DMS 273 treated with DMSO at 0.1 percent for 48 hours (cell line): ENCODE results near the gene TEX12.
"Not testable (repeated sequence)": the region's sequence is repeated elsewhere in the genome, so short reads cannot be mapped to it uniquely, and the experiment has no call there.

ENCODE experiments used
- DNase-seq: peaks from one replicate; lab custom pipeline; 2025; lab: John Stamatoyannopoulos, UW

The TEX12 gene

DNA sequence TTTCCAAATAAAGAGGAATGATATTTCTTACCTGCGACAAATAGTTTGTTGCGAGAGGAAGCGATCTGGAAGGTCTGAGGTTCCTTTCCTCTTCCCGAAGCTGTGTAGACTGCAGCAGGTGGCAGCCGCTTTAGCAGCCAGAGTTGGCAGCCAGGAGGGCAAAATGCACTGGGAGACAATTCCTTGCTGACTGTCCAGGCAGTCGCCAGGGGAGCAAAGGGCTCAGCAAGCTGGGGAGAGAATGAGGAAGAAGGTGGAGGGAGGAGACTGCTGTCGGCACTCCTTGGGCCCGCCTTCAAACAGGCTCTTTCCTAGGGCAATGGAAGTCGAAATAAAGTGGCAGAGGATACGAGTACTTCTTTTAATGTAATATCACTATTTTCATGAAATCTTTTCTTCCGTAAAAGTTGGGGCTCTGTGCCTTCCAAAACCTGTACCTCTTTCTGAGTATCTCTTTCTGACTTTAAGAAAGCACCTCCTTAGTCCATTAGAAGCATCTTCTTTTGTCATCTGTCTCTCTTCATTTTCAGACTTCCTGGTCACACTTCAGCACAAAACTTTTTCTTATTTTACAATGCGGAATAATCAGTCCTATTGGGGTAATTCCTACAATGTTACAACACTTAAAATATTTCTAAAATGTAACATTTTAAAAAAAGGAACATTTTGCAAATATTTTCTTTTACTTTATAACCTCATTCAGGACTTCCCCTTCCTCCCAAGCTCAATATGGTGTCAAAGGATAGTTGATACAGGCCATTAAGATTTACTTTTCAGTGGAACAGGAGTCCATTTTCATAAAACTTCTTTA lies 3.1 kb upstream of the TEX12 start, which contains the start of gene IL18:
Gene IL18 (minus strand): TSS at position 220 of the 811 bp plus-strand sequence. CDS start 9,041 bp downstream, outside the sequence.
- no peak for DNase-seq

- DNase-seq, result no peak
Measured at GRCh38 chr11:112165049-112165448, 2.1 kb upstream of the TEX12 start.

GRCh38 chr11:112166562-112166961 lies 610 bp upstream of the TEX12 start:
- no peak for DNase-seq

DNA sequence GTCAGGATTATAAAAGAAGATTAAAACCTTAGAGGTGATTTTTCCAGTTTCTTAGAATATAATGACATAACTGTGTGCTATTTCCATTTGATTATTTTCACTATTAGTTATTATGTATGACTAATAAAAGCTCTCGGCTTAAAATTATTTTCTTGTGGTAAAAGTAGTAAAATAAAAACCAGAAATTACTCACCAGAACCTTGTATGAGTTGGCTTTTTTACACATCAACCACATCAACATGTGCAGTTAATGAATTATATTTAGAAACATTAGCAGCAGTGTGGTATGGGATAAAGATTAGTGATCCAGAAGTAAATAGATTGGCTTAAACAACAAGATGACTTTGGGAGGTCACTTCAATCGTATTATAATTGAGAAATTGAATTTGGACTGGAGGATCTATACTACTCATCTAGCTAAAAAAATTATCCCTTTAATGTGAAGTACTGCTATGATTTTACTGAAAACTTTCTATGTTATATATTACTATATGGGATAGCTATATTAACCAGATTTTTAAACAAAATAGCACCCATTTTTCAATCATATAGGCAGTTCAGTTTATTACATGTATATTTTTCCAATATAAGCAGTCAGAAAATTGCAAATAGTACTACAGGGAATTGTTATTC lies 5.3 kb downstream of the TEX12 start:
- DNase-seq, result no peak

GRCh38 chr11:112173152-112173551 lies 6.0 kb downstream of the TEX12 start:
- no peak for DNase-seq

DNA sequence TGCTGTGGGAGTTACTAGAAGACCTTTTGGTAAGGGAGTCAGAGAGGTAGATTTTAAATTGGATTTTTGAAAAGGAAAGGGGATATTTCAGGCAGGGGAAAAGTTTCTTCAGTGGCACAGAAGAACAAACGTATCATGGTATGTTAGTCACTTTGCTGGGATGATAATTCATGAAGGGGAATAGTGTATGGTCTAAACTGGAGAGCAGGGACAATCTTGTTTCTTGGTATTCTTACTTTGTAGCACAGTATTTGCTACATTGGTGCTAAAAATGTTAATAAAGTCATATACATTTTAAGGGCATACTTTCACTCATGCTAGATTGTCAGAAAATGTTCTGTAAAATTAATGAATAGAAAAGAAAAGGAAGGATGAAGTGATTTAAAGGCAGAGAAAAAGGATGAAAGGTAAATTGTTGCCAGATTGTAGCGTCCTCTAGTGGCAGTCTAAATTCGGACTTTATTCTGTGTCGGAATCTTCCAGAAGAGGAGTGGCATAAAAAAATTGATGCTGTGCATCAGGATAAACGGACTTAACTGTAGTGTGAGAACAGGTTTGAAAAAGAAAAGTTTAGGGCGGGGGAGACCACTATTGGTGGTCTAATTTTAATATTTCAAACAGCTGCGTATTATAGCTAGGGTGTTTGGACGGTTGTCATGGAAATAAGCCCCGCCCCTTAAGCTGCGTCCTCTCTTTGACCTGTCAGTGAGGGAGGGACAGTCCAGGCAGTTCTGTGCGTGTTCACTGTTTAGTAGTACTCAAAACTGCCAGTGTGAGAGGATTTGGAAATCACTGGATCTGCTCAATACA lies 7.8 kb downstream of the TEX12 start, which contains the start of gene BCO2:
Gene BCO2 (plus strand): TSS at position 724 of the 810 bp plus-strand sequence. CDS start 90 bp downstream, outside the sequence.
- DNase-seq, result peak; percentile 0

GRCh38 chr11:112175599-112175952 lies 8.4 kb downstream of the TEX12 start:
- no peak for DNase-seq

DNA sequence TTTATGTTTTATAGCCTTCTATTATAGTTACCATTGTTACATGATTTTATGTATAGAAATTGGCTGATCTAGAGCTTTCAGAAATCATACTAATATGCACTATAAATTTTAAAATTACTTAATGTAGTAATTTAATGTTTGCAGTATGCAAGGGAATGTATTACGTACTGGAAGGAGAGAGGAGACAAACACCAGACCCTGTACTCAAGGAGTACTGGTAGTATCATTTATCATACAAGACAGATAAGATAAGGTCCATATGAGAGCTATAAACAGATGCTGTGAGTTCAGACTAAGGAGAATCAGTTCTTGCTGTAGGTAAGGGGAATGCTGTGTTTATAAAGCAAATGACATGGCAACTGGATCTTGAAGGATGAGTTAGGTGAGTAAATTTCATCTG lies 8.9 kb downstream of the TEX12 start:
- DNase-seq, result no peak

- no peak for DNase-seq
Measured at GRCh38 chr11:112177589-112177988, 10.4 kb downstream of the TEX12 start.

GRCh38 chr11:112178428-112178827 lies 11.3 kb downstream of the TEX12 start:
- no peak for DNase-seq

- no peak for DNase-seq
Measured at GRCh38 chr11:112178936-112179335, 11.8 kb downstream of the TEX12 start.

DNA sequence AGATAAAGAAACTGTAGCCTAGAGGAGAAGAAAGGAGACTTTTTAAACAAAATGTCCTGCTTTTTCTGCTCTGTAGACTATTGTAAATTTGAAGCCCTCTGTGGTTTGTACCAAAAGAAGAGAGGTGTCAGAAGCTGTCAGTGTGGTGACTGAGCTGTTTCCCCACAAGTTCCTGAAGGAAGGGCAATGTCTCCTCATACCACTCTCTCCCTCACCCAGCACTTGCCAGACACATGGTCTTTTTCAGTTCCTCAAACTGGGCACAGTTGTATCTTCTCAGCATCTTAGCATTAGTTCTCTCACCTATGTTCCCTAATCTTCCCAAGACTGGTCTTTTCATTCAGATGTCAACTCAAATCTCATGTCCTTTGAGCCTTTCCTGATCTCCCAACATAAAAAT lies 12.4 kb downstream of the TEX12 start:
- DNase-seq, result no peak

DNA sequence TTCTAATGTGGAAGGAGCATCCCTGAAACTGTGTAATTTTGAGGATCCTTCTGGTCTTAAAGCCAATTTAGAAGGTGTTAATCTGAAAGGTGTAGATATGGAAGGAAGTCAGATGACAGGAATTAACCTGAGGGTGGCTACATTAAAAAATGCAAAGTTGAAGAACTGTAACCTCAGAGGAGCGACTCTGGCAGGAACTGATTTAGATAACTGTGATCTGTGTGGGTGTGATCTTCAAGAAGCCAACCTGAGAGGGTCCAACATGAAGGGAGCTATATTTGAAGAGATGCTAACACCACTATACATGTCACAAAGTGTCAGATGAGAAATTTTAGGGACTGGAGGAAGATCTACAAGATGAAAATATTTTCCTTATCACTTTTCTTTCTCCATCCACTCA lies 15.7 kb downstream of the TEX12 start:
- no peak for DNase-seq

DNA sequence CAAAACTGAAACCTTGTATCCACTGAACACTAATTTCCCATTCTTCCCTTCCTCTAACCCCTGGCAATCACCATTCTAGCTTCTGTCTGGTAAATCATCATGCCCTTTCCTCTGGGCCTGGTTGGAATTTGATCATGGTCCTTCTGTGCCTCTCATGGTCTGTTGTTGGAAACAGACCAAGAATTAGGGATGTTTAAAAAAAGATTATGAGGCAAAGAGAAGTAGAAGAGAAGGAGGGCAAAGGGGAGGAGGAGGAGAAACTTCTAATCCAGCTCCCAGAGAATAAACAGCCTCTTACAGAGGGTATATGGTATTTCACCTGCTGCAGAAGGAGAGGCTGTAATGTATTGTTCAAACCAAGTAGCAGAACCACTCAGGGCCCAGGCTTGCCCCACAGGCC lies 18.7 kb downstream of the TEX12 start:
- no peak for DNase-seq

DNA sequence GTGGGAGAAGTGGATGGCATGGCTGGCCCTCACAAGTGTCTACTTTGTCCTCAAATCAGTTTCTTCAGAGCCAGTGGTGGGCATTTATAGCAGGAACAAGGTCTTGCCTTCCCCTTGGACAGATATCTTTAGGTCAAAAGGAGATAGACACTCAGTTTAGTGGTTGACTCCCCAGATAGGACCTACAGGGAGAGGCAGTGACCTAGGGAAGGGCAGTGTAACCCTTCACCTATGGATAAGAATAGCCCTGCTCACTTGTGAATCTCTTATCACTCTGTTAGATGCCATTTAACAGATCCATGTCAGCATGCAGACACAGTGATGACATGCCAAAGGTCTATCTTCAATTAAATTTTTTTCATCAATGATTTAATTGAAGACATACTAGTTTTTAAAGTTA lies 19.1 kb downstream of the TEX12 start:
- DNase-seq, result no peak

DNA sequence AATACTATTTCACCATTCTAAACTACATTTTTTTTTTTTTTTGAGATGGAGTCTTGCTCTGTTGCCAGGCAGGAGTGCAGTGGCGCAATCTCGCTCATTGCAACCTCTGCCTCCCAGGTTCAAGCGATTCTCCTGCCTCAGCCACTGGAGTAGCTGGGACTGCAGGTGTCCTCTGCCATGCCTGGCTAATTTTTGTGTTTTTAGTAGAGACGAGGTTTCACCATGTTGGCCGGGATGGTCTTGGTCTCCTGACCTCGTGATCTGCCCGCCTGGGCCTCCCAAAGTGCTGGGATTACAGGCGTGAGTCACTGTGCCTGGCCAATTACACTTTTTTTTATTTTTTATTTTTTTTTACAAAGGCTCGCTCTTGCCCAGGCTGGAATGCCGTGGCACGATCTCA lies 27.9 kb downstream of the TEX12 start:
- not testable (repeated sequence) for DNase-seq

DNA sequence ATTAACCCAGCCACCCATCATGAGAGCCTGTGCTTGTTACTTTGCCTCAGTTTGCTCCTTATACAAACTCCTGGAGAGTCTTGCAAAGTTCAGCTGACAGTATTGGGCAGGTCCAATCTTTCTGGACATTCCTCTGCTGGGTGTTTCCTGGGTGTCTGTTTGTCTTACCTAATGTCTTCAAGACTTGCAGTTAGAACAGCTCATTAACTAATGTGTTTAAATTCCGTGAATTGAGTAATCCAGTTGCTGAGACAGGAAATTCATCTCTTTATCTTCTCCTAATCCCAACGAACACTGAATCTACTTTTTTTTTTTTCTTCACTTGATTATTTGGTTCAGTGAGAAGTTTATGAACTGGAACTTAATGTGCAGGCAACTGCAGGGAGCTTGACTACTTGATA lies 28.8 kb downstream of the TEX12 start:
- no peak for DNase-seq

- no peak for DNase-seq
Measured at GRCh38 chr11:112196519-112197087, 29.4 kb downstream of the TEX12 start.

DNA sequence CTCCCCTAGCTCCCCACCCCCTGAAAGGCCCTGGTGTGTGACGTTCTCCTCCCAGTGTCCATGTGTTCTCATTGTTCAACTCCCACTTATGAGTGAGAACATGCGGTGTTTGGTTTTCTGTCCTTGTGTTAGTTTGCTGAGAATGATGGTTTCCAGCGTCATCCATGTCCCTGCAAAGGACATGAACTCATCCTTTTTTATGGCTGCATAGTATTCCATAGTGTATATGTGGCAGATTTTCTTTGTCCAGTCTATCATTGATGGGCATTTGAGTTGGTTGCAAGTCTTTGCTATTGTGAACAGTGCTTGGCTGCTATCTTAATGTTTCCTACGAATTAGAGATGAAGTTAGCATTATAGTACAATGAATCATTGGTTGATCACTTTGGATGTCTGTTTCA lies 31.9 kb downstream of the TEX12 start:
- not testable (repeated sequence) for DNase-seq

- no peak for DNase-seq
Measured at GRCh38 chr11:112200252-112200651, 33.1 kb downstream of the TEX12 start.

DNA sequence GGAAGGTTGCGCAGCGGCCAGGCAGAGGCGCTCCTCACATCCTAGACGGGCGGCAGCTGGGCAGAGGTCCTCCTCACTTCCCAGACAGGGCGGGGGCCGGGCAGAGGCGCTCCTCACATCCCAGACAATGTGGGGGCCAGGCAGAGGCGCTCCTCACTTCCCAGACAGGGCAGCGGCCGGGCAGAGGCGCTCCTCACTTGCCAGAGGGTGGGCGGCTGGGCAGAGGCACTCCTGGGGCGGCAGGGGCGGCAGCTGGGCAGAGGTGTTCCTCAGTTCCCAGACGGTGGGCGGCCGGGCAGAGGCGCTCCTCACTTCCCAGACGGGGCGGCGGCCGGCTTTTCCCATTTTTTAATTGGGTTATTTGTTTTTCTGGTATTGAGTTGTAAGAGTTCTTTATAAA lies 38.9 kb downstream of the TEX12 start:
- no peak for DNase-seq

GRCh38 chr11:112210890-112211289 lies 43.7 kb downstream of the TEX12 start:
- no peak for DNase-seq
